ENCODE measurements around the gene MAPKBP1.

Gene MAPKBP1

DNA sequence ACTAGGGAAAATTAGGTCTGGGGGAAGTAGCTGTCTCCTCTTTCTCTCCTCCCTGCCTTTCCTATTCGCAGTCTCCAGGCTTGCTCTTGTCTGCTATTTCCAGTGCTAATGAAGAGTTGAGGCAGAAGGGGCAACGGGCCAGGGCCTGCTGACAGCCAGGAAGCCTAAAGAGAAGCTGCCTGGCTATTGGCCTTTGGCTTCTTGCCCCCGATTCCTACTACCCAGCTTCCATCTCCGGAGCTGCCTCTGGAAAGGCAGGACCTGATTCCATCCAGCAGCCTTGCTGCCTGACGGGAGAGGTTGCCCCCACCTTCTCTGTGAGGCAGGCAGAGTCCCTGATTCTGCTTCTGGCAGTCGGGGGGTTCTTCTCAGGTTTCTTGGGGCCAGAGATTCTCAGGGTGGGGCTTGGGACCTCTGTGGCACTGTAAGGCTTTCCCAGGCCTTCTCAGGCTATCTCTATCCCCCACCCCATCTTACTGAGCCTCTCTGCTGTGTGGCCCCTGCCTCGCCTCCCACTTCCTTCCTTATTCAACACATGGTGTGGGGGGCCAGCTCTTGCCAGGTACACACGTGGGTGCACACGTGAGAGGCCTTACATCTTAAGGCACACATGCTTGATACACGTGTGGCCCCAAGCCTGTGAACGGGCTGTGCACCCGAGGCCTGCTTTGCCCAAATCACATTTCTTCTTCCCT lies 35.4 kb downstream of the MAPKBP1 start:
- DNase-seq (ENCODE audit: low spot score), result no peak

DNA sequence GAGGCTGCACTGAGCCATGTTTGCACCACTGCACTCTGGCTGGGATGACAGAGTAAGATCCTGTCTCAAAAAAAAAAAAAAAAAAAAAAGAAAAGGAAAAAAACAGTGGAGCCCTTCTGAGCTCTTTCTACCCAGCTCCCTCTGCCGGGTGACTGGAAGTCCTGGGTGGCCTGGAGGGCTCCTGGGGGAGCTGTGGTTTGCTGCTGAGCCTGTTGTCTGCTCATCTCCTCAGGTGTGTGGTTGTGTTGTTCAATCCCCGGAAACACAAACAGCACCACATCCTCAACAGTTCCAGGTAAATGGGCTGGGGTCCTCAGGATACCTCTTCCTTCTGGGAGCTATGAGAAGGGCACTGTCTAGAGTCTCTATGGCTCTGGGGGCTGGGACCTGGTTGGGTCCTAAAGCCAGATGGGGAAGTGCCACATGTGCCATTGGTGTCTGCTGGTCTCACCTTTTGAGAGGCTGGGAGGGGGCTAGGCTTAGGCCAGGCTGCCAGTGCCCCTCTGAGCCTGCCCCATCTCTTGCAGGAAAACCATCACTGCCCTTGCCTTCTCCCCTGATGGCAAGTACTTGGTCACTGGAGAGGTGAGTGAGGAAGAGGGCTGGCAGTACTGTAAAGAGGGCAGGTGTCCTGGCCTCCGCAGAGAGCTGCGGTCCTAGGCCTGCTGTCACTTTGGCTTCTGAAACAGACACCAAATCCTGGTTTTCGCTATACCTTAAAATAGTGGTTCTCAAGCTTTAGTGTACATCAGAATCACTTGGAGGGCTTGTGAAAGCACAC lies 36.6 kb downstream of the MAPKBP1 start:
- DNase-seq (ENCODE audit: low spot score), result no peak

GRCh38 chr15:41811432-41812195 lies 37.3 kb downstream of the MAPKBP1 start:
- DNase-seq (ENCODE audit: low spot score), result peak; percentile 82

DNA sequence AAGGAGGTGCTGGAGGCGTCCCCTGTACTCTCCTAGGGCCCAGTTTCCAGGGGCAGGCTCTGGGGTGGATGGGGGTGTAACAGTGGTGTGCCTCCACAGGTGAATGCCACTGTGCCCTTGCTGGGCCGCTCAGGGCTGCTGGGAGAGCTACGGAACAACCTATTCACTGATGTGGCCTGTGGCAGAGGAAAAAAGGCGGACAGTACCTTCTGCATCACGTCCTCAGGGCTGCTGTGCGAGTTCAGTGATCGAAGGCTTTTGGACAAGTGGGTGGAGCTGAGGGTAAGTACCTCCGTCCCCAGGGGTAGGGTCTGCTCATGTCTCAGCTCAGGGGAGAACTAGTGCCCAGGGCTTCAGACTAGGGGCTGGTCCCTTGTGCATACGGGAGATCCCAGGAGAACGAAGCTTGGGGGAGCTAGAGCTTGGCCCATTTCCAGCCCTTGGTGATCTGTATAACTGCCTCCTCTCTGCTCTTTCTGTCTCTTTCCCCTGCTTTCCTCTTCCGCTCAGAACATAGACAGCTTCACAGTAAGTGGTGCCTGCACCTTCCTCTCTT lies 38.6 kb downstream of the MAPKBP1 start:
- no peak for DNase-seq (ENCODE audit: low spot score)

DNA sequence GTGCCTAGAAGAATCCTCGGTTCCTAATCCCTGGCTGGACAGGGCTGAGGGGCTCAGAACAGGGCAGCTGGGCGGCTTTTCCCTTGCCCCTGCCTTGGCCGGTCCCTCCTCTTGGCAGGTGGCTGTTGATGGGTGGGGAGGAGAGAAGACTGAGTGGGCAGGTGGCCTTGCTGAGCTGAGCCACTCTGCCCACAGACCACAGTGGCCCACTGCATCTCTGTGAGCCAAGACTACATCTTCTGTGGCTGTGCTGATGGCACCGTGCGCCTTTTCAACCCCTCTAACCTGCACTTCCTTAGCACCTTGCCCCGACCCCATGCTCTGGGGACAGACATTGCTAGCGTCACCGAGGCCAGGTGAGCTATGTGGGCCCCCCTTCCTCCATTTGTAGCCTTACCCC lies 39.1 kb downstream of the MAPKBP1 start:
- DNase-seq (ENCODE audit: low spot score), result no peak

DNA sequence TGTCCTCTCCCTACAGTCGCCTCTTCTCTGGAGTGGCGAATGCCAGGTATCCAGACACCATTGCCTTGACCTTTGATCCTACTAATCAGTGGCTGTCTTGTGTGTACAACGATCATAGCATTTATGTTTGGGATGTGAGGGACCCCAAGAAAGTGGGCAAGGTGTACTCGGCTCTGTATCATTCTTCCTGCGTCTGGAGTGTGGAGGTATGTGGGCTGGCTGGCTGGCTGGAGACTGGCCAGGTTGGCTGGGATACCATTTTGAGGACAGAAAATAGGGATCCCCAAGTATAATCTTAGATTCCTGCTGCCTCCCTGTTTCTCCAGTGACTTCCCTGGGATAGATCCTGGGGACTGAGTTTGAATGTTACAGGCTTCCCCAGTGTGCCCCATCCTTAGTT lies 40.2 kb downstream of the MAPKBP1 start:
- no peak for DNase-seq (ENCODE audit: low spot score)

DNA sequence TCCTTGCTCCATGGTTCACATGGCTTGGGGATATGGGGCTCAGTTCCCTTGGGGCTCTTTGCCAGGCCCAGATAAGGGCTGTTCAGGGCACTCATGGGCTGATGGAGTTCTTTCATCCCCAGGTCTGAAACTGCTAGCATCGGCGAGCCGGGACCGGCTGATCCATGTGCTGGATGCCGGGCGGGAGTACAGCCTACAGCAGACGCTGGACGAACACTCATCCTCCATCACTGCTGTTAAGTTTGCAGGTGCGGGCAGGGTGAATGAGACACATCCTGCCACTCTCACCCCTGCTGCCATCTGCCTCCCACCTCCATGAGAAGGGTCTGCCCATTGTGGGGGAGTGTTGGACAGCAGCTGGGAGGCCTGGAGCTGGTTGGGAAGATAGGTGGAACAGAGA lies 42.5 kb downstream of the MAPKBP1 start:
- DNase-seq (ENCODE audit: low spot score), result no peak

DNA sequence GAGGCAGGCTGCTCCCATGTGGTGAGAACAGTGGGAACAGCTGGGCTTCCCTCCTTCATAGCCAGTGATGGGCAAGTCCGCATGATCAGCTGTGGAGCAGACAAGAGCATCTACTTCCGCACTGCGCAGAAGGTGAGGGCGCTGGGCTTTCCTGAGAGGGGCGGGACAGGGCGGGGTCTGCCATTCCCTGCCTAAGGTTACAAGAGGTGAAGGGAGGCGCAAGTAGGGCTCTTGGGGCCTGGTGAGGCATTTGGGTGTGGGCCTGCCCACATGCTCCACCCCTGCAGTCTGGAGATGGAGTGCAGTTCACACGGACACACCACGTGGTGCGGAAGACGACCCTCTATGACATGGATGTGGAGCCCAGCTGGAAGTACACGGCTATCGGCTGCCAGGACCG lies 43.0 kb downstream of the MAPKBP1 start:
- DNase-seq (ENCODE audit: low spot score), result no peak

DNA sequence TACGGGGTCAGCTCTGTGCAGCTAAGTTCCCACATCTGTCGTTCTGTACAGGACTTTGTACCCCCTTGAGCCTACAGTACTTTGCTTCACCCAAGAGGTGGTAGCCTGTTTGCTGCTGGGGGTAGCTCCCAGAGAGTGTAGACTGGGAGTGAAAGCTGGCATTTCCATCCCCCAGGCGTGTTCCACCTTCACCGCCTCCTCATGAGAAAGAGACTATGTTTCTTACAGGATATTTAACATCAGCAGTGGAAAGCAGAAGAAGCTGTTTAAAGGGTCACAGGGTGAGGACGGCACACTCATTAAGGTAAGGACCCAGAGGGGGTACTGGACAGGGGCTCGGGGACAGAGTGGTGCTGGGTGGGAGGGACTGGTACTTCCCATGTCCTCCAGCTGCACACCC lies 43.5 kb downstream of the MAPKBP1 start:
- no peak for DNase-seq (ENCODE audit: low spot score)

DNA sequence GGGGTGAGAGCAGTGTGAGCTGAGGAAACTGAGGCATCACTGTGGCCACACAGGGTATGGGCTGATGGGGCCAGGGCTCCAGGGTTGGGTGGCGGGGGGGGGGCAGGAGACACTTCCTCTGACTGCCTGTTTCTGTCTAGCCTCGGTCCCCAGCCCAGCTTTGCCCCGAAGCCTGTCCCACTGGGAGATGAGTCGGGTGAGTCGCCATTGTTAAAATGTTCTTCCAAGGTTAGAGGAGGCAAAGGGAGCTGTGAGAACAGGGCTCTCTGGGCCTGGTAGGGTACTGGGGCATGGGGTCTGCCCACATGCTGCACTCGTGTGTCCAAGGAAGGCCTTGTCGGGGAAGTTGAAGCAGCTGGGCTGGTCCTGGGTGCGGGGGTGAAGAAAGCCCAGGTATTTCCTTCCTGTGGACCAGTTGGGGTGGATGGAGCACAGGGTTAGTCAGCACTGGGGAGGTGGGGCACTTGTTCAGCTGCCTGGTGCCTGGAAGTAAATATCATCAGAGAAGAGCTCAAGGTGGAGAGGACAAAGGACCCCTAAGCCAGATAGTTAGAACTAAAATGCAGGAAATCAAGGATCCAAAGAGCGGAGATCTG lies 45.3 kb downstream of the MAPKBP1 start:
- DNase-seq (ENCODE audit: low spot score), result no peak

GRCh38 chr15:41820791-41821423 lies 46.6 kb downstream of the MAPKBP1 start:
- no peak for DNase-seq (ENCODE audit: low spot score)

- DNase-seq (ENCODE audit: low spot score), result no peak
These were observed 47.5 kb downstream of the MAPKBP1 start for GRCh38 chr15:41821831-41822230.

DNA sequence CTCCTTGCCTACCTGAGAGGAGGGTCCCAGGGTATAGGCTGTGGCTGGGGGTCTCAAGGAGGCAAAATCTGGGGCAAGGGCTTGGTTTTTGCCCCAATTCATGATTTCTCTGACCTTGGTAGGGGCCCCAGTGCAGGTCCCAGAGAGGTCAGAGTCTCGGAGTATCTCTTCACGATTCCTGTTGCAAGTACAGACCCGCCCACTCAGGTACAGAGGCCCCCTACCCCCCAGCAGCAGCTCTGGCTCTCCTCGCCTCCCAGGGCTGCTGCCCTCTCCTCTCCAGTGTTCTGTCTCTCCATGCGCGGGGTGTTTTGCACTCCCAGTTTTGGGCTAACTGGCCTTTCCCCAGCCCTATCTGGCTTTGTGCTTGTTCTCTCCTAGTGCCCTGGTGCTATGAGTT lies 48.2 kb downstream of the MAPKBP1 start:
- no peak for DNase-seq (ENCODE audit: low spot score)

- DNase-seq (ENCODE audit: low spot score), result no peak
These were observed 48.7 kb downstream of the MAPKBP1 start for GRCh38 chr15:41822957-41823356.

DNA sequence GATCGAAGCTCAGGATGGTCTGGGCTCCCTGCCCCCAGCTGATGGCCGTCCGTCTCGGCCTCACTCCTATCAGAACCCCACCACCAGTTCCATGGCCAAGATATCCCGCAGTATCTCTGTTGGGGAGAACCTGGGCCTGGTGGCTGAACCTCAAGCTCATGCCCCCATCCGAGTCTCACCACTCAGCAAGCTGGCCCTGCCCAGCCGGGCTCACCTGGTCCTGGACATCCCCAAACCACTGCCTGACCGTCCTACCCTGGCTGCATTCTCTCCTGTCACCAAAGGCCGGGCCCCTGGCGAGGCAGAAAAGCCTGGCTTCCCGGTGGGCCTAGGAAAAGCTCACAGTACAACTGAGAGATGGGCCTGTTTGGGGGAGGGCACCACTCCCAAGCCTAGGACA lies 49.2 kb downstream of the MAPKBP1 start:
- no peak for DNase-seq (ENCODE audit: low spot score)

DNA sequence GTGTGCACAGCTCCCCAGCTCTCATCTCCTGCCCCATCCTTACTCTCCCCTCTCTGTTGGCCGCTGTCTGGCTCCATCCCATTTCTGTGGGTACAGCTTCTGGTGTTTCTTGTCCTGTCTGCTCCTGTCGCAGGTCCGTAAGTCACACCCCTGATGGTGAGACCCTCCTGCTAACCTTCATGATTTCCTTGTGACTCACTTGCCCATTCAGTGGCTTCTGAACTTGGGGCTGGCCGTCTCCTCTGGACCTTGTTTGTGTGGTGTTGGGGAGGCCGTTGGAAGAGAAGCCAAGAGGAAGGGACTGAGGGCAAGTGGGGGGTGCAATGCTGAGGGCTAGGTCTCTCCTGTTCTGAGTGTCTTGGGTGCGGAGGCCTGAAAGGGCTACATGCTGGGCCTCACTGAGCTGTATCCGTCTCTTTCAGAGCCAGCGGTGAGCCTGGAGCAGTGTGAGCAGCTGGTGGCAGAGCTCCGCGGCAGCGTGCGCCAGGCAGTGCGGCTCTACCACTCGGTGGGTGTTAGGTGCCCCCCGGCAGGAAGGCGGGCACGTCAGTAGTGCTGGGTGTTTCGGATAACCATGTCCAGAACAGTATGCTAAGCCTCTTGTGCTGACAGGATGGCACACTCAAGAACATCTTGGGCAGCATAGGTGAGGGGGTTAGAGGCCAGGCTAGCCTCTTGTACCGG lies 49.9 kb downstream of the MAPKBP1 start:
- no peak for DNase-seq (ENCODE audit: low spot score)

DNA sequence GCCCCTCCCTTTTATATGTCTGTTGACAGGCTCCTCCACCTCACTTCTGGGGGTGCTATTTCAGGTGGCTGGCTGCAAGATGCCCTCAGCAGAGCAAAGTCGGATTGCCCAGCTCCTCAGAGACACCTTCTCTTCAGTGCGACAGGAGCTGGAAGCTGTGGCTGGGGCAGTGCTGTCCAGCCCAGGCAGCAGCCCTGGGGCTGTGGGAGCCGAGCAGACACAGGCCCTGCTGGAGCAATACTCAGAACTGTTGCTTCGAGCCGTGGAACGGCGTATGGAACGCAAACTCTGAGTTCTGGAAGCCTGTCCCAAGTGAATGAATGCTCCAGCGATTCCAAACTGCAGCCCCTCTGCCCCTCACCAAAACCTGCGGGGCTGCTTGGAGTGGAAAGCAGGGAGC lies 50.9 kb downstream of the MAPKBP1 start:
- DNase-seq (ENCODE audit: low spot score), result no peak

DNA sequence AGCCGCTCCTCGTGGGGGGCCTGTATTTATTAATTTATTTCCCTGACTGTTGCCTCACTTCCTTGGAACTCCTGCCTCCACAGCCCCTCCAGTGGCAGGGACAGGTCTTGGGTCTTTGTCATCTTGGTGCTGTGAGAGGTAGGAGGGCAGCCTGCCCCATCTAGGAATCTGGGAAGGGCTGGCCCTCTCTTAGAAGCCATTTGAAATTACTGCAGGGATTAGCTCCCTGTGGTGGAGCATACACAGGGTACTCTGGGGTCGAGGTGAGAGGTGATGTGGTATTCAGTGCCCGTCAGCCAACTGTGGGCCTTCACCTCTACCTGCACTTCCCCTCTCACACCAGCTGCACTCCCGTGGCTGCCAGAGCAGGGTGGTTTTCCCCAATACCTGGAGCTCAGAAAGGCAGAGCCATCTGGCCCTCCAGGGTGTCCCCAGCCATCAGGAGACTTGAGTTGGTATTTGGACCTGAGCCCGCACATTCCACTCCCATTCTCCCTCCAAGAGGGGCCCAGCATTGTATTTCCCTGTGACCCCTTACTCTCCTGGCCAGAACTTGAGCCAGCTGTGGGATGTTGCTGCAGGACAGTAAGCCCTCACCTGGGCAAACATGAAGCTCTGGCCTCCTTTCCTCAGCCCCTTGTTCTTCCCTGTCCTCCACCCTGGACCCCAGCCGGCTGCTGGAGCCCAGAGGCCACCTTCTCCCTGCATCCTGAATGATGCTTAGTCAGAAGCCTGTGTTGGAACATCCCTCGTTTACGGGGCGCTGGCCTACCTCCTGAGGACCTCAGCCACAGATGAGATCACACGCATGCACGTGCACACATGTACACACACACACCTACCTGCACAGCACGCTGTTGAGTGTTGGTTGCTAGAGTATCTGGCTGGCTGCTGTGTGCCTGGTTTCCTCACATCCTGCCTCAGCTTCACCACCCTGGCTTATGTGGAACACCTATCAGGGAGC lies 51.6 kb downstream of the MAPKBP1 start:
- DNase-seq (ENCODE audit: low spot score), result no peak

DNA sequence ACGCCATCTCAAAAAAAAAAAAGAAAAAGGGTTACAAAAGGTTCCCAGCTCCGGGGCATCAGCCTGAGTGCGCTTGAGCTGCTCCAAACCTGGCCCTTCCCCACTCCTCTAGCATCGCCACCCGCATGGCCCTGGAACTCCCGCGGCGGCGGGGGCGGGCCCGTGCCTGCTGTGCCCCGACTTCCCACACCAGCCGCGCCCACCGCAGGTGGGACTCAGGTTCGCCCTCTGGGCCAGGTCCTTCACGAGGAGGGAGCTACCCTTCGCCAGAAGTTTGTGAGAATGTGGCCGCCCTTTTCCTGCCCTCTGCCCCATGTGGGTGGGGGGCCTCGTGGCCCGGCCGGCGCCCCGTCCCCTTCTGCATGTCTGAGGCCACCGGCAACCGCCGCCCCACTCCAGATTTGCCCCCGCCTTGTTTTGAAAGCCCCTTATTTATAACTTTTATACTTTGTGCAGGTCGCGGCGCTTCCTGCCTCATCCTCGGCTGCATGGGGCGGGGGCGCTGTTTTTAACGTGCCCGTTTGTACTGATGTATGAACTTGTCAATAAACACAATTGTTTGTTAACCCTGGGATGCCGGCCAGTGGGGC lies 53.1 kb downstream of the MAPKBP1 start:
- no peak for DNase-seq (ENCODE audit: low spot score)
